Adrenal gland (tissue), 5 donors: Measurements from ENCODE around the gene SEMA3F.

Experiments used
- POLR2A ChIP-seq, 2 donors: fragments of 450-650 bp; IDR thresholded peaks; one replicate each; pipeline ENCODE4 v1.6.1; 2017; ENCODE audit warnings: antibody characterized with exemption in 2 of 2, mild to moderate bottlenecking in 2 of 2, moderate library complexity in 1 of 2
- TF ChIP-seq, protein P1 (sequence below), 6 experiments: fragments of 450-650 bp in 4 of 6; fragments of 200-600 bp in 2 of 6; sonication (generic) in 1 of 6; IDR thresholded peaks; 1 replicate in 5 of 6; 2 replicates in 1 of 6; pipeline versions ENCODE4 v1.5.1 to v1.8.0; 2016 to 2021; ENCODE audit warnings: antibody characterized with exemption in 6 of 6, mild to moderate bottlenecking in 2 of 6, moderate library complexity in 1 of 6
- donor health status: DM: no; HTN: no; CAD: no.

DNA sequence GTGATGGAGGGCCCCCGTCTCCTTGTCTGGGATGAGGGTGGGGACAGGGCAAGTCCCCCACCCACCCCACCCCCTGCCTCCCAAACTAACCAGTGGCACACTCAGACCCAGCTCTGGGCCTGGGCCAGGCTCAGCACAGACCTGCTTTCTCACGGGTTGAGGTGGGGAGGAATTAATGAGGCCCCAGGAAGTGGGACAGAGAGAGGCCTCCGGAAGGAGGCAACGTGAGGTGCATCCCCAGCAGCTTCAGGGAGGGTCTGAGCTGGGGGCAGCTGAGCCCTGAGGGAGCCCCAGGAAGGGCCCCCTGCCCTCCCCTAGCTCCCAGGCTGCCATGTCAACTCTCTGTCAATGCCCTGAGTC is 65.9 kb downstream of the SEMA3F start:
- TF ChIP-seq, protein P1, sequence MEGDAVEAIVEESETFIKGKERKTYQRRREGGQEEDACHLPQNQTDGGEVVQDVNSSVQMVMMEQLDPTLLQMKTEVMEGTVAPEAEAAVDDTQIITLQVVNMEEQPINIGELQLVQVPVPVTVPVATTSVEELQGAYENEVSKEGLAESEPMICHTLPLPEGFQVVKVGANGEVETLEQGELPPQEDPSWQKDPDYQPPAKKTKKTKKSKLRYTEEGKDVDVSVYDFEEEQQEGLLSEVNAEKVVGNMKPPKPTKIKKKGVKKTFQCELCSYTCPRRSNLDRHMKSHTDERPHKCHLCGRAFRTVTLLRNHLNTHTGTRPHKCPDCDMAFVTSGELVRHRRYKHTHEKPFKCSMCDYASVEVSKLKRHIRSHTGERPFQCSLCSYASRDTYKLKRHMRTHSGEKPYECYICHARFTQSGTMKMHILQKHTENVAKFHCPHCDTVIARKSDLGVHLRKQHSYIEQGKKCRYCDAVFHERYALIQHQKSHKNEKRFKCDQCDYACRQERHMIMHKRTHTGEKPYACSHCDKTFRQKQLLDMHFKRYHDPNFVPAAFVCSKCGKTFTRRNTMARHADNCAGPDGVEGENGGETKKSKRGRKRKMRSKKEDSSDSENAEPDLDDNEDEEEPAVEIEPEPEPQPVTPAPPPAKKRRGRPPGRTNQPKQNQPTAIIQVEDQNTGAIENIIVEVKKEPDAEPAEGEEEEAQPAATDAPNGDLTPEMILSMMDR (IDR thresholded peaks at IDR 0.05) = no peak
- no peak for TF ChIP-seq POLR2A (IDR thresholded peaks at IDR 0.05)
